ENCODE measurements around the gene GDF9.

The GDF9 gene

GRCh38 chr5:132812123-132812765 is 54.0 kb downstream of the GDF9 start:
- H3K4me1 Mint-ChIP-seq (ENCODE audit: low read depth), result peaks cover 7% of the 10 kb centered on the region
- H3K36me3 Mint-ChIP-seq (ENCODE audit: low read depth), result no peaks in the 10 kb centered on the region
- H3K27ac Mint-ChIP-seq, result no peak overlapping the region
- DNase-seq, result no peak
- H3K4me3 Mint-ChIP-seq, result peak overlapping the region; percentile 67
- no peaks in the 10 kb centered on the region for H3K9me3 Mint-ChIP-seq
- H3K27me3 Mint-ChIP-seq, result peaks cover 59% of the 10 kb centered on the region
